Diencephalon (tissue), 1 donor: ENCODE data around the gene UQCRC2. TPM values are rescaled to one million over a fixed set of nuclear protein-coding genes. Genes with fewer than 3 reads are reported as not detected.

Experiments
- total RNA-seq: library from RNA; depleted of rRNA; stranded (reverse); fragments of >200 nt; gene quantifications from one replicate; pipeline ENCODE4 v1.2.3, GENCODE V29; 2014

The UQCRC2 gene
- 315 TPM for total RNA-seq

DNA sequence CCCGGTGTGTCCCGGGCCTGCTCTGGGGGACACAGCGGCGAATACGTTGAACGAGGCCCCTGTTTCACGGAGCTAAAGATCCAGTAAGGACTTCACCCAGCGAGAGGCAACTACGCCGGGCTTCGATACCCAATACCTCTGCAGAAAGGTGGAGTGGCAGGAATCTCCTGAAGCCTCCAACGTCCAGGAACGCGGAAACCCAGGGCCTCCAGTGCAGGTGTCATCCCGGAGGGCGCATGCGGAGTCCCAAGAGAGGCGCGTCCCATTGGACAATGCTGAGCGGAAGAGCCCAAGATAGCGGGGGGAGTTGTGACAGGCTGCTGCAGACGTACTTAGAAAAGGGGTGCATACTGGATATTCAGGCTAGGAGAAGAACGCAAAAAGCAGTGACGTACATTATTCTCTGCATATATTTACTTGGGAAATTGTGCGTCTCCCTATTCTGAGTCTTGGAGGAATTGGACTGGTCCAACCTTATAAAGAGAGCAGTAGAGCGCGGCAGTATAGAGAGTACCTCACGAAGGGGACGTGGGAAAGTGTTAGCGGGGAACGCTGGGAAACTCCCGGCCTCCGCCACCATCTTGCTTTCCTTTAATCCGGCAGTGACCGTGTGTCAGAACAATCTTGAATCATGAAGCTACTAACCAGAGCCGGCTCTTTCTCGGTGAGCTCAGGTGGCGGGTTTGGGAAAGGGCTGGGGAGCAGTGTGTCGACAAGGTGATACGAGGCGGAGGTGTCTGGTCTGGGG, at the start of gene UQCRC2:
Gene UQCRC2 (plus strand): TSS at position 569 of the 748 bp plus-strand sequence. CDS start 63 bp downstream, at position 632.

DNA sequence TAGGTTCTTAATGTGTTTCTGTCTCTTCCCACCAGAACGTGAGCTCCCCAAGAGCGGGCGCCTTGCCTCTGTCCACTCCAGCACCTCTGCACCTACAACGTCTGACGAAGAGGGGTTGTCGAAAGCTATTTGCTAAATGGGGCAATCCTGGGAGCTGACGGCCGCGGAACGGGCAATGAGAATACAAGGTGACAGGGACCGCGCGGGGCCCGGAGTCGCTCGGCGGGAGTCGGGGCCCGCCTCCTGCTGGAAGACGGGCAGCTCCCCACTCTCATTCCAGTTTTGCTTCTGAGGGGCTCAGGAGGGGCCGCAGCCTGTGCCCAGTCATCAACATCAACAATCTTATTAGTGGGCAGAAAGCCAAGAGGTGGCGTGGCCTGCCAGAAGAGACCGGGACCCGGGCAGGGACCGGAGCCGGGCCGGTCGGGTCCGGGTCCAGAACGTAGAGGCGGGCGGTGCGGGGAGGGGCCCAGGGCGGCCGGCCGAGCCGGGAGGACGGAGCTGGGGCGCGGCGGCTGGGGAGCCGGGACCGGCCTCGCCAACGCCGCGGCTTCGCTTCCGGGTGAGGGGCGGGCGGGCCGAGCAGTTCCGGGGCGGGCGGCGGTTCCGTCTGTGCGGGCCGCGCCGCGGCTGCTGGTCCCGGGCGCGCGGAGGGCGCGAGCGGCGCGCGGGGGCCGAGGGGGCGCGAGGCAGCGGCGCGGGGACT, 54.5 kb downstream of the UQCRC2 start, which contains the start of gene MOSMO:
Gene MOSMO (plus strand): TSS at position 603 of the 706 bp plus-strand sequence. CDS start 191 bp downstream, outside the sequence.

Other genes starting within 250 kb of the UQCRC2 start
- gene NPIPB4, start 95.6 kb upstream of the UQCRC2 start, total RNA-seq: 56.3 TPM
- gene PDZD9, start 47.8 kb downstream of the UQCRC2 start, total RNA-seq: not detected
- gene MOSMO, start 54.8 kb downstream of the UQCRC2 start, total RNA-seq: 57.7 TPM
- gene VWA3A, start 139.2 kb downstream of the UQCRC2 start, total RNA-seq: 10.4 TPM
- 0.23 TPM for gene SDR42E2, start 209.1 kb downstream of the UQCRC2 start, total RNA-seq